Common myeloid progenitor, CD34-positive (primary cell): ENCODE results near the gene RABL6. TPM values are rescaled to one million over a fixed set of nuclear protein-coding genes. Genes with fewer than 3 reads are reported as not detected.
"Not testable (repeated sequence)": the region's sequence is repeated elsewhere in the genome, so short reads cannot be mapped to it uniquely, and the experiment has no call there.

ENCODE experiments used
- CTCF ChIA-PET: fragments of 350-600 bp; sonication (Branson Sonifier 250); formaldehyde crosslinking; loops from one replicate; lab custom pipeline; 2021; ENCODE audit warnings: antibody characterized with exemption; lab: Charles Lee
- POLR2A ChIA-PET: fragments of 350-600 bp; sonication (Branson Sonifier 250); formaldehyde crosslinking; loops from one replicate; lab custom pipeline; 2021; ENCODE audit warnings: antibody characterized with exemption; lab: Charles Lee
- DNase-seq, 3 donors: peaks; one replicate each; pipeline versions ENCODE4 v3.0.0 to v3.0.0-alpha.2; 2013
- H3K27ac ChIP-seq, 2 experiments: 1 replicate in 1 of 2; 2 replicates in 1 of 2; pipeline ENCODE4 v1.7.0; 2013; ENCODE audit warnings: inconsistent platforms in 2 of 2, low read length in 2 of 2, mild to moderate bottlenecking in 2 of 2, low read depth in 1 of 2, moderate library complexity in 1 of 2; ENCODE audit not compliant: severe bottlenecking in 2 of 2, insufficient read depth in 1 of 2, poor library complexity in 1 of 2
- H3K27me3 ChIP-seq, 5 experiments: replicated peaks in 2 of 5; 1 replicate in 3 of 5; 2 replicates in 2 of 5; pipeline versions ENCODE4 v1.6.1 to v1.7.0; 2013; ENCODE audit warnings: low read length in 4 of 5, mild to moderate bottlenecking in 2 of 5, moderate library complexity in 2 of 5, inconsistent platforms in 1 of 5; ENCODE audit not compliant: insufficient read depth in 5 of 5, control insufficient read depth in 4 of 5
- H3K36me3 ChIP-seq, 4 experiments: 1 replicate in 2 of 4; 2 replicates in 2 of 4; pipeline versions ENCODE4 v1.6.1 to v1.7.0; 2013; ENCODE audit warnings: low read length in 3 of 4, control low read depth in 1 of 4, mild to moderate bottlenecking in 1 of 4; ENCODE audit not compliant: control insufficient read depth in 4 of 4, insufficient read depth in 4 of 4
- H3K4me1 ChIP-seq, 4 experiments: 1 replicate in 3 of 4; 2 replicates in 1 of 4; pipeline versions ENCODE4 v1.6.1 to v1.7.1; 2013; ENCODE audit warnings: low read length in 3 of 4, mild to moderate bottlenecking in 3 of 4, control low read depth in 1 of 4, inconsistent platforms in 1 of 4, moderate library complexity in 1 of 4; ENCODE audit not compliant: control insufficient read depth in 4 of 4, insufficient read depth in 4 of 4; ENCODE audit errors: control extremely low read depth in 1 of 4
- H3K4me3 ChIP-seq, 7 experiments: 1 replicate in 4 of 7; 2 replicates in 3 of 7; pipeline versions ENCODE4 v1.5.1 to v1.7.0; 2013; ENCODE audit warnings: mild to moderate bottlenecking in 7 of 7, low read length in 6 of 7, moderate library complexity in 6 of 7, inconsistent platforms in 2 of 7, low read depth in 2 of 7, control low read depth in 1 of 7; ENCODE audit not compliant: insufficient read depth in 4 of 7, control insufficient read depth in 1 of 7; ENCODE audit errors: extremely low read depth in 1 of 7
- H3K9me3 ChIP-seq, 5 experiments: 1 replicate in 4 of 5; 2 replicates in 1 of 5; pipeline versions ENCODE4 v1.6.1 to v1.7.1; 2013; ENCODE audit warnings: low read length in 4 of 5, mild to moderate bottlenecking in 2 of 5, inconsistent platforms in 1 of 5, low read depth in 1 of 5, moderate library complexity in 1 of 5; ENCODE audit not compliant: control insufficient read depth in 4 of 5, insufficient read depth in 2 of 5; ENCODE audit errors: control extremely low read depth in 1 of 5
- WGBS: methylation state at CpG from one replicate; pipeline ENCODE4 v1.1.5; 2013; ENCODE audit not compliant: insufficient coverage; 5-methylcytosine and 5-hydroxymethylcytosine counted together
- polyA plus RNA-seq: library from polyadenylated mRNA; unstranded; fragments of 120-200 nt; gene quantifications from one replicate; pipeline ENCODE4 v1.2.1, GENCODE V29; 2013

The RABL6 gene, protein sequence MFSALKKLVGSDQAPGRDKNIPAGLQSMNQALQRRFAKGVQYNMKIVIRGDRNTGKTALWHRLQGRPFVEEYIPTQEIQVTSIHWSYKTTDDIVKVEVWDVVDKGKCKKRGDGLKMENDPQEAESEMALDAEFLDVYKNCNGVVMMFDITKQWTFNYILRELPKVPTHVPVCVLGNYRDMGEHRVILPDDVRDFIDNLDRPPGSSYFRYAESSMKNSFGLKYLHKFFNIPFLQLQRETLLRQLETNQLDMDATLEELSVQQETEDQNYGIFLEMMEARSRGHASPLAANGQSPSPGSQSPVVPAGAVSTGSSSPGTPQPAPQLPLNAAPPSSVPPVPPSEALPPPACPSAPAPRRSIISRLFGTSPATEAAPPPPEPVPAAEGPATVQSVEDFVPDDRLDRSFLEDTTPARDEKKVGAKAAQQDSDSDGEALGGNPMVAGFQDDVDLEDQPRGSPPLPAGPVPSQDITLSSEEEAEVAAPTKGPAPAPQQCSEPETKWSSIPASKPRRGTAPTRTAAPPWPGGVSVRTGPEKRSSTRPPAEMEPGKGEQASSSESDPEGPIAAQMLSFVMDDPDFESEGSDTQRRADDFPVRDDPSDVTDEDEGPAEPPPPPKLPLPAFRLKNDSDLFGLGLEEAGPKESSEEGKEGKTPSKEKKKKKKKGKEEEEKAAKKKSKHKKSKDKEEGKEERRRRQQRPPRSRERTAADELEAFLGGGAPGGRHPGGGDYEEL
- polyA plus RNA-seq = 38.6 TPM

DNA sequence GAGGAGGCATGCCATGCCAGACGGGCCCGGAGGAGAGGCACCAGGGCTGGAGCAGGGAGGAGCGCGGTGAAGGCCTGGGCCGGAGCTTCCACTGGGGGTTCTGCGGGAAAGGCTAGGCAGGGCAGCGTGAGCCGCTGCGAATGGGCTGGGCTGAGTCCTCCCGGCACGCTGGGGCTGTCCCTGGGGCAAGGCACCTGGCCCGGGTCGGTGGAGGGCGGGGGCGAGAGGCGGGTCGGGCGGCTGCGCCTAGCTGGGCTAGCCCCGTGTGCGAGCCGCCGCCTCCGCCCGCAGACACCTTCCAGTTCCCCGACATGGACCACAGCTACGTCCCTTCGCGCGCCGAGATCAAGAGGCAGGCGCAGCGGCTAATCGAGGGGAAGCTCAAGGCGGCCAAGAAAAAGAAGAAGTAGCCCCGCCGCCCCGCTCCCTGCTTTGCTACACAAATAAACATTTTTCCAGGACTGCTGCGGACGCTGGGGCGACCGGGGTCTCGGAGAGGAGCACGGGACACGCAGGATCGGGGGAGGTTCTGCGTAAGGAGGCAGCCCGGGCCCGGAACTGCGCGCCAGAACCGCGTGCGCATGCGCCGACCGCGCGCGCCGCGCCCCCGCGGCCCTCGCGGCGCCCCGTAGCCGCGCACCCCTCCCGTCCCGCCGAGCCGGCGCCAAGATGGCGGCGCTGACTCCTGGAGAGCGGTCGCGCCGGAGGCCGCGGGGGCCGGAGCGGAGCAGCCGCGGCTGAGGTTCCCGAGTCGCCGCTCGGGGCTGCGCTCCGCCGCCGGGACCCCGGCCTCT, at the start of gene RABL6:
RABL6 (plus strand) TSS at position 668 of the 794 bp plus-strand sequence. CDS start 249 bp downstream, outside the sequence.
- Histone ChIP-seq H3K4me3 (peak within 1 kb of the TSS; percentile 83 to 93 (median 91)), H3K4me1 (peaks cover 5 to 36% (median 22%) of the 10 kb centered on the region in 4 experiments), H3K36me3 (peaks cover 0 to 29% (median 4%) of the 10 kb centered on the region in 4 experiments), H3K27me3 (peaks cover 0 to 1% (median 0%) of the 10 kb centered on the region in 5 experiments), H3K27ac (peak within 1 kb of the TSS in 1 of 2 experiments; percentile 74), H3K9me3 (no peaks in the 10 kb centered on the region)
- CTCF ChIA-PET = interaction anchor here (0.8 to 3.3 kb wide), 8 partner anchors 12 to 228 kb away, joined by 3 to 10 read pairs (median 5); partner anchors contain the start of genes AJM1 and CCDC183
- under 1% methylated on average over 74 of the region's 96 CpGs for WGBS
- POLR2A ChIA-PET = interaction anchor here (1.1 kb wide), 1 partner anchor 47 kb away, joined by 3 read pairs; no protein-coding TSS in a partner anchor
- peak; percentile 72 to 87 (median 85) for DNase-seq

DNA sequence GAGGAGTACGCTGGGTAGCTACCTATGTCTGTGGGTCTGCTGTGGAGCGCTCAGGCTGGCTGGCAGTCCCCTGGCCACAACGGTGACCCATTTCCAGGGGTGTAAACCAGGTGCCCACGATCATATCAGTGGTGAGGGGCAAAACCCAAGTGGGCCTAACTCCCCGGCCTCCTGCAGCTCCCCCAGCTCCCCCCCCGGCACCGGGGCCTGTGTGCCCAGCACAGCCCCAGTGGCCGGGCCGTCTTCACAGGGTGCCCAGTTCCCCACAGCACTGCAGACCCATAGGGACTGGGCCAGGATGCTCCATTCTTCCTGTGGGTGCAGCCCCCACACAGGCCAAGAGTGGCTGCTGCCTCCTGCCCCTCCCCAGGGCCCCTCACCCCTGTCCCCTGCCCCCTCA, 48.7 kb upstream of the RABL6 start:
- Histone ChIP-seq H3K9me3 (peaks cover 0 to 10% (median 0%) of the 10 kb centered on the region in 5 experiments), H3K27me3 (no peaks in the 10 kb centered on the region), H3K27ac (no peak overlapping the region), H3K4me3 (no peak overlapping the region), H3K4me1 (peaks cover 0 to 23% (median 13%) of the 10 kb centered on the region in 4 experiments), H3K36me3 (no peaks in the 10 kb centered on the region)
- CTCF ChIA-PET = interaction anchor here (1.3 to 4.7 kb wide), 6 partner anchors 8 to 32 kb away, joined by 3 to 22 read pairs (median 8); no protein-coding TSS in a partner anchor
- DNase-seq = no peak
- POLR2A ChIA-PET = no interaction called here
- 86% methylated on average over 8 of the region's 9 CpGs for WGBS

DNA sequence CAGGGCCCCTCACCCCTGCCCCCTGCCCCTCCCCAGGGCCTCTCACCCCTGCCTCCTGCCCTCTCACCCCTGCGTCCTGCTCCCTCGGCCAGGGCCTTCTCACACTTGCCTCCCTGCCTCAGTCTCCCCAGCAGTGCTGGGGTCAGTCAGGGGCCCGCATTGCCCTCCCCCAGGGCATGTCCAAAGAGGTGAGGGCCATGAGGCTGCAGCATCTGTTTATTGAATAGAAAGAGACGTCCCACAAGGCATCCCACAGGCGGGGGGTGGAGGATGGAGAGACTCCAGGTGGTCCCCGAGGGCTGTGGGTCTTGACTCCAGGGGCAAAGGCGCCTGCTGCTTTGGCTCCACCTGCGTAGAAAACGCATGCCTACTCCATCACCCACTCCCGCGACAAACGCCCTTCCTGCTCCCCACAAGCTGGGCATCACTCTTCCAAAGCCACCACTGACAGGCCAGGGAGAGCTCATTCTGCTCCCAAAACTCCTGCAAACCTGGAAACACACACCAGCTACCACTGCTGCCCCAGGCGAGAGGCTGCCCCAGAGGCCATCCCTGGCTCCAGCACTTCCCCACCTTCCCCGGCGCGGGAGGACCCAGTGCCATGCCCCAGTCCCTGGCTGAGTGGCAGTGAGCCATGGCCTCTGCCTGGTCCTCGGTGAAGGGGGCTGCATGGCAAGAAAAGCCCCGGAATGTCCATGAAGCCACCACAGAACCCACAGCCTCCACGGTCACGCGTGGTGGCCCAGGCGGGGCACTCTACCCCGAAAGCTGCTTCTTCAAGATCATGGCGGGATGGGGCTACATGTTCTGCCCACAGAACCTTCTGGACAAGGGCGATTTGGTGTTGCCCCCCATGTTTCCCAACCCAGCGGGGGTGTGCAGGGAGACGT, 48.1 kb upstream of the RABL6 start:
- Histone ChIP-seq H3K9me3 (peaks cover 0 to 10% (median 0%) of the 10 kb centered on the region in 5 experiments), H3K36me3 (no peaks in the 10 kb centered on the region), H3K4me3 (no peak overlapping the region), H3K27ac (no peak overlapping the region), H3K27me3 (no peaks in the 10 kb centered on the region), H3K4me1 (peaks cover 0 to 17% (median 9%) of the 10 kb centered on the region in 4 experiments)
- DNase-seq = no peak
- CTCF ChIA-PET = interaction anchor here (0.7 to 4.7 kb wide), 7 partner anchors 10 to 31 kb away, joined by 3 to 22 read pairs (median 6); no protein-coding TSS in a partner anchor
- WGBS = 97% methylated on average over 24 of the region's 27 CpGs
- POLR2A ChIA-PET = interaction anchor here (0.6 kb wide), 2 partner anchors 12 to 40 kb away, joined by 5 to 13 read pairs; no protein-coding TSS in a partner anchor

DNA sequence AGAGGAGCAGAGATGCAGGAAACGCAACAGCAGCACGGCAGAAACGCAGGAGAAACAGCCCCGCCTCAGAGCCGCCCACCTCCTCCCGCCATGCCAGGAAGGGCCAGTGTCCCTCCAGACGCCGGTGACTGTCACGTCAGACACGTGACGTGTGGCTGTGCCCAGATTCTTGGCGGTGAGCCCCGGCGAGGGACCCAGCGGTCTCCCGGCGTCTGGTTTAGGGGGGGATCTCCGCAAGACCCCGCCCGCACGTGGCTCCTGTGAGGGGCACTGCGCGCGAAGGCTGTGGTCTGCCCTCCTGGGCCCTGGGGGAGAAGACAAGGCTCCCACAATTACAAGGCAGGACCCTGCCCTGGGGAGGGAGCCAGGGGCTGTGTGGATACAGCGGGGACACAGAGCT, 47.3 kb upstream of the RABL6 start:
- Histone ChIP-seq H3K9me3 (peaks cover 0 to 9% (median 0%) of the 10 kb centered on the region in 5 experiments), H3K27me3 (no peaks in the 10 kb centered on the region), H3K4me1 (peaks cover 0 to 9% (median 5%) of the 10 kb centered on the region in 4 experiments), H3K4me3 (no peak overlapping the region), H3K27ac (no peak overlapping the region), H3K36me3 (no peaks in the 10 kb centered on the region)
- ChIA-PET CTCF (interaction anchor here (0.7 to 4.7 kb wide), 9 partner anchors 9 to 31 kb away, joined by 3 to 22 read pairs (median 5); no protein-coding TSS in a partner anchor), POLR2A (no interaction called here)
- 89% methylated on average over 24 of the region's 25 CpGs for WGBS
- no peak for DNase-seq

DNA sequence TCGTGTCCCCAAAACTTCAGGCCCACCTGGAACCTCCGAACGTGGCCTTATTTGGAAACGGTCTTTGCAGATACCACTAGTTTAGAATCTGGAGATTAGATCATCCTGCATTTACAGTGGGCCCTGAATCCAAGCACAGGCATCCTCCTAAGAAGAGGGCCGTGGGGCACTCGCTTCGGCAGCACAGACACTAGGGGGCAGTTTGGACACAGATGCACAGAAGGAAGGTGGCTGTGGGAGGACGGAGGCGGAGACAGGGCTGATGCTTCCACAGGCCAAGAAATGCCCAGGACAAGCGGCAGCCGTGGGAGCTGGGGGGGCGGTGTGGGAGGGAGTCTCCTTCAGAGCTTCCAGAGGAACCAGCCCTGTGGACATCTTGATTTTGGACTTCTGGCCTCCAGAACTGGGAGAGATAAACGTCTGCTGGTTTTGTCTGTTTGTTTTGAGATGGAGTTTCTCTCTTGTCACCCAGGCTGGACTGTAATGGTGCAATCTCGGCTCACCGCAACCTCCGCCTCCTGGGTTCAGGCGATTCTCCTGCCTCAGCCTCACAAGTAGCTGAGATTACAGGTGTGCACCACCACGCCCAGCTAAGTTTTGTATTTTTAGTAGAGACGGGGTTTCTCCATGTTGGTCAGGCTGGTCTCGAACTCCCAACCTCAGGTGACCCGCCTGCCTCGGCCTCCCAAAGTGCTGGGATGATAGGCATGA, 46.8 kb upstream of the RABL6 start:
- H3K27me3 ChIP-seq, POLR2A ChIA-PET, H3K4me1 ChIP-seq, H3K27ac ChIP-seq, H3K36me3 ChIP-seq, H3K4me3 ChIP-seq, H3K9me3 ChIP-seq: not testable (repeated sequence)
- peak; percentile 71 to 74 (median 72) for DNase-seq
- 56% methylated on average over 17 of the region's 22 CpGs for WGBS
- CTCF ChIA-PET = interaction anchor here (1.1 to 4.7 kb wide), 8 partner anchors 12 to 32 kb away, joined by 3 to 22 read pairs (median 5); no protein-coding TSS in a partner anchor
